GM12878 (cell line): ENCODE measurements around the gene AGBL4. TPM values are rescaled to one million over a fixed set of nuclear protein-coding genes. Genes with fewer than 3 reads are reported as not detected.

ENCODE experiments used
- ATAC-seq: fragments of 200-7000 bp; cut with Tn5 transposase; 3 replicates; pipeline ENCODE4 v1.9.1; 2020; ENCODE audit warnings: mild to moderate bottlenecking, moderate library complexity
- BruUV-seq: library from RNA; stranded (reverse); fragments of 400-500 nt; replicated peaks from 2 replicates; lab custom pipeline; 2021; lab: Mats Ljungman, UMichigan
- CTCF ChIA-PET: fragments of 300-600 bp; sonication (Branson Sonifier 250); formaldehyde crosslinking; extraction: SDS; loops from one replicate; lab custom pipeline; 2021; ENCODE audit warnings: inconsistent platforms; lab: Yijun Ruan, JAX
- POLR2A ChIA-PET: fragments of 350-600 bp; formaldehyde crosslinking; extraction: SDS; loops from one replicate; lab custom pipeline; 2021; ENCODE audit warnings: inconsistent platforms; lab: Charles Lee
- RAD21 ChIA-PET: fragments of 300-600 bp; sonication (Branson Sonifier 250); formaldehyde crosslinking; loops from one replicate; lab custom pipeline; 2023; ENCODE audit warnings: antibody characterized with exemption; ENCODE audit not compliant: unreplicated experiment; lab: Charles Lee
- SMC1A ChIA-PET: fragments of 300-600 bp; sonication (Branson Sonifier 250); formaldehyde crosslinking; loops from one replicate; lab custom pipeline; 2023; ENCODE audit not compliant: unreplicated experiment, uncharacterized antibody; lab: Charles Lee
- DNase-seq: peaks from one replicate; pipeline ENCODE4 v3.0.0-alpha.2; 2011; ENCODE audit warnings: low read depth, low spot score
- FAIRE-seq: peaks from 3 replicates; lab custom pipeline; 2011; peaks lifted over from hg19 to GRCh38; lab: Jason Lieb, UNC
- H2AFZ ChIP-seq: 2 replicates; pipeline ENCODE4 v1.6.0; 2011; ENCODE audit warnings: low read depth, low read length, control low read depth; ENCODE audit not compliant: control insufficient read depth
- H3K27ac ChIP-seq: 2 replicates; pipeline ENCODE4 v1.5.1; 2011; ENCODE audit warnings: control low read depth; ENCODE audit not compliant: control insufficient read depth, insufficient read depth
- H3K27me3 ChIP-seq, 2 experiments: replicated peaks in 1 of 2; 2 replicates each; pipeline versions ENCODE4 v1.6.0 to v1.6.1; 2011; ENCODE audit warnings: low read length in 1 of 2; ENCODE audit not compliant: control insufficient read depth in 2 of 2, insufficient read depth in 2 of 2
- H3K36me3 ChIP-seq, 2 experiments: 2 replicates each; pipeline ENCODE4 v1.5.1; 2011; ENCODE audit warnings: low read length in 1 of 2; ENCODE audit not compliant: control insufficient read depth in 2 of 2, insufficient read depth in 2 of 2
- H3K4me1 ChIP-seq: 2 replicates; pipeline ENCODE4 v1.6.1; 2011; ENCODE audit warnings: mild to moderate bottlenecking, low read length, moderate library complexity, mixed read lengths; ENCODE audit not compliant: control insufficient read depth, insufficient read depth
- H3K4me2 ChIP-seq: 2 replicates; pipeline ENCODE4 v1.6.0; 2011; ENCODE audit warnings: control low read depth; ENCODE audit not compliant: control insufficient read depth, insufficient read depth
- H3K4me3 ChIP-seq: fragments of 200-600 bp; sonication (generic); 2 replicates; pipeline ENCODE4 v1.5.1; 2016
- H3K79me2 ChIP-seq: 2 replicates; pipeline ENCODE4 v1.6.0; 2011; ENCODE audit warnings: low read length; ENCODE audit not compliant: control insufficient read depth, insufficient read depth
- H3K9ac ChIP-seq: 2 replicates; pipeline ENCODE4 v1.8.0; 2011; ENCODE audit warnings: low read length, control low read depth, mixed read lengths; ENCODE audit not compliant: control insufficient read depth, insufficient read depth
- H3K9me3 ChIP-seq: replicated peaks from 3 replicates; pipeline ENCODE4 v1.5.1; 2011; ENCODE audit warnings: mild to moderate bottlenecking, low read length; ENCODE audit not compliant: control insufficient read depth, insufficient read depth
- H4K20me1 ChIP-seq: 2 replicates; pipeline ENCODE4 v1.6.0; 2011; ENCODE audit not compliant: control insufficient read depth, insufficient read depth
- MTA2 ChIP-seq: fragments of 450-650 bp; IDR thresholded peaks from 2 replicates; pipeline ENCODE4 v1.6.1; 2016; ENCODE audit warnings: low read depth, mild to moderate bottlenecking, moderate library complexity
- NBN ChIP-seq: fragments of 450-650 bp; IDR thresholded peaks from 2 replicates; pipeline ENCODE4 v1.6.1; 2016
- NR2C2 ChIP-seq: IDR thresholded peaks from 2 replicates; pipeline ENCODE4 v1.6.1; 2011; ENCODE audit warnings: borderline replicate concordance, low read depth; ENCODE audit not compliant: control insufficient read depth, insufficient read length
- SPI1 ChIP-seq: IDR thresholded peaks from 2 replicates; pipeline ENCODE4 v1.6.1; 2011; ENCODE audit warnings: low read depth, mild to moderate bottlenecking, low read length, moderate library complexity, borderline replicate concordance; ENCODE audit not compliant: insufficient read depth
- SREBF1 ChIP-seq: IDR thresholded peaks from 2 replicates; pipeline ENCODE4 v1.6.1; 2012; ENCODE audit warnings: mild to moderate bottlenecking, low read length
- TBL1XR1 ChIP-seq: IDR thresholded peaks from 2 replicates; pipeline ENCODE4 v1.6.1; 2012; ENCODE audit warnings: low read depth, low read length, improper control_type of control experiment
- WGBS: methylation state at CpG from one replicate; pipeline ENCODE4 v1.1.6; 2016; ENCODE audit warnings: low lambda C conversion rate; ENCODE audit not compliant: insufficient replicate concordance, insufficient coverage; ENCODE audit errors: missing lambda C conversion rate; 5-methylcytosine and 5-hydroxymethylcytosine counted together
- in situ Hi-C: fragments of 300-500 bp; cut with MboI; formaldehyde crosslinking; loops from 9 replicates; pipeline ENCODE4 v1.14.3; 2018; ENCODE audit warnings: mixed read lengths
- intact Hi-C: fragments of 100-400 bp; cut with micrococcal nuclease; formaldehyde crosslinking; loops from one replicate; pipeline ENCODE4 v1.14.2; 2022; ENCODE audit not compliant: unreplicated experiment
- polyA plus RNA-seq, 11 experiments: library from polyadenylated mRNA; depleted of rRNA in 4 of 11; unstranded in 6 of 11; stranded (reverse) in 5 of 11; fragments of >200 nt; fragmentation: Nextera tagmentation in 4 of 11; fragmentation: Illumina TruSeq in 1 of 11; extraction: Ambion mirVana in 4 of 11; extraction: Trizol in 1 of 11; gene quantifications; 1 replicate in 1 of 11; 2 replicates in 10 of 11; pipeline versions ENCODE4 v1.2.1 to v1.2.3, GENCODE V29; 2011 to 2016; ENCODE audit warnings: inconsistent platforms in 2 of 11, missing spikeins in 2 of 11, low read depth in 1 of 11
- total RNA-seq, 4 experiments: library from RNA; depleted of rRNA in 3 of 4; stranded (reverse); fragments of >200 nt in 3 of 4; fragmentation: Illumina TruSeq in 1 of 4; extraction: Trizol in 1 of 4; gene quantifications; 2 replicates each; pipeline versions ENCODE4 v1.2.1 to v1.2.3, GENCODE V29; 2013 to 2021
- TF ChIP-seq, protein P1 (sequence below): IDR thresholded peaks from 2 replicates; pipeline ENCODE4 v1.6.1; 2012; ENCODE audit warnings: mild to moderate bottlenecking, low read depth, low read length
- TF ChIP-seq, protein P2 (sequence below): IDR thresholded peaks from 2 replicates; pipeline ENCODE4 v1.6.1; 2012; ENCODE audit warnings: low read depth, low read length, improper control_type of control experiment
- TF ChIP-seq, protein P3 (sequence below): fragments of 450-650 bp; IDR thresholded peaks from 2 replicates; pipeline ENCODE4 v1.6.1; 2017; ENCODE audit warnings: mild to moderate bottlenecking, low read depth, inconsistent platforms; ENCODE audit not compliant: poor library complexity, severe bottlenecking

AGBL4 gene
- total and polyA plus RNA-seq, 10 of the 15 experiments (the other 5 are each of a cell fraction or from before 2014, with no cell fraction given): 0.31 TPM; not detected in 9

DNA sequence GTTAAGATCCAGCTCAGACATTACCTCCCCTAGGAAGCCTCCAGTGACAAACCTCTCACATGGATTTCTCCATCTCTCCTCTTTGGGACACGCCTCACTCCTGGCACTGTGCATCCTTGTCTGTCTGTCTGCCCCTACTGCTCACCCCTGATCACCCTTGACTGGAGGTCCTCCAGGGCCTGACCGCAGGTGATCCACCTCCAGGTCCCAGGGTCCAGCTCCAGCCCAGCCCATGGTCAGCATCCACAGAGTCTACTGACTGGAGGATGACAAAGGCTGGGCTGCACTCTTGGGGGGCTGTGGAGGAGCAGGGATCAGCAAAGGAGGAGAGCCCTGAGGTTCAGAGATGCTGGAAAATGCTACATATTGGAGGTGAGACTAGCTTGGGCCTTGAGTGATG is 1312.8 kb downstream of the AGBL4 start (continued):
- no peak for TF ChIP-seq MTA2
- TF ChIP-seq, all 136 proteins: peak for 0

DNA sequence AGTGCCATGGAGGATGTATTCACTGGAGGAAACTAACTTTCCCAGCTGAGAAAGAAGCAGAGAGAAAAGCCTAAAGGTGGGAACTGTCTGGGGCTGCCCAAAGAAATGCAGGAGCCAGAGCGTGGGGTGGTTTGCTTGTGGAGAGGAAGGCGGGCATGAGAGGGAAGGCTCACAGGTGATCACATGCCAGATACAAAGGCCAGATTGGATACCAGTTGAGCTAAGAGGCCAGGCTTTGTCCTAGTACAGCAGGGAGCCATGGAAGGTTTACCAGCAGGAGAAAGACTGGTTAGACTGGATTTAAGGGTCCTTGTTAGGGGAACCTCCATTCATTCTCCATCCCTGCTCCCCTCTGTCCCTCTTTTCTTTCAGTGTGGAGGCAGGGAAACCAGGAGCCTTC is 1313.4 kb downstream of the AGBL4 start:
- Histone ChIP-seq H3K79me2 (no peaks in the 10 kb centered on the region), H2AFZ (no peak overlapping the region), H3K4me3 (no peak overlapping the region), H3K27ac (no peak overlapping the region), H4K20me1 (no peaks in the 10 kb centered on the region), H3K27me3 (no peaks in the 10 kb centered on the region; a peak in 2 of 4 replicates), H3K4me2 (no peak overlapping the region), H3K36me3 (no peaks in the 10 kb centered on the region), H3K9ac (no peak overlapping the region), H3K4me1 (no peaks in the 10 kb centered on the region), H3K9me3 (no peaks in the 10 kb centered on the region)
- in situ Hi-C loops: no loop called here
- no peak for ATAC-seq
- ChIA-PET POLR2A (no interaction called here), SMC1A (no interaction called here), RAD21 (no interaction called here), CTCF (no interaction called here)
- no peak for FAIRE-seq
- 58% methylated on average over 2 of the region's 2 CpGs for WGBS
- no TSS peak for BruUV-seq
- TF ChIP-seq NR2C2: no peak
- intact Hi-C loops: no loop called here
- DNase-seq: no peak

DNA sequence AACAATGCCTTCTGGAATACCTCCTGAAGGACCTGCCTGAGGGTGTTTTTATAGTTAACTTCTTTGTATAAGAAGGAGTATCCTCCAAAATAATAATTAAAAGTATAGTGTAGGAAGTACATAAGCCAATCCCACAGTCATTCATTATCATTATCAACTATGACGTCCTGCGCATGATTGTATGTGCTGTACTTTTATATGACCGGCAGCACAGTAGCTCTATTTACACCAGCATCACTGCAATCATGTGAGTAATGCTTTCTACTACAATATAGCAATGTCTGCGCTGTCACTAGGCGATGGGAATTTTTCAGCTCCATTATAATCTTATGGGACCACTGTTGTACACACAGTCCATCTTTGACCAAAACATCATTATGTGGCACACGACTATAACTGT is 1319.0 kb downstream of the AGBL4 start:
- DNase-seq: no peak
- Histone ChIP-seq H3K79me2 (no peaks in the 10 kb centered on the region), H3K4me2 (no peak overlapping the region), H3K36me3 (no peaks in the 10 kb centered on the region), H3K9ac (no peak overlapping the region), H3K9me3 (no peaks in the 10 kb centered on the region), H4K20me1 (no peaks in the 10 kb centered on the region), H3K27ac (no peak overlapping the region), H3K4me3 (no peak overlapping the region), H2AFZ (no peak overlapping the region), H3K4me1 (no peaks in the 10 kb centered on the region), H3K27me3 (no peaks in the 10 kb centered on the region; a peak in 1 of 4 replicates)
- no peak for FAIRE-seq
- intact Hi-C loops (no loop called here), in situ Hi-C loops (no loop called here)
- BruUV-seq: no TSS peak
- ChIA-PET CTCF (interaction anchor here (0.7 to 1.4 kb wide), 3 partner anchors 10 to 166 kb away, joined by 4 read pairs; no protein-coding TSS in a partner anchor), RAD21 (no interaction called here), POLR2A (no interaction called here), SMC1A (interaction anchor here (1.9 kb wide), 1 partner anchor 27 kb away, joined by 4 read pairs; no protein-coding TSS in a partner anchor)
- ATAC-seq: no peak
- 57% methylated on average over 6 of the region's 6 CpGs for WGBS
- TF ChIP-seq TBL1XR1 (no peak), NBN (no peak), SPI1 (no peak), SREBF1 (no peak)
- TF ChIP-seq, protein P1, sequence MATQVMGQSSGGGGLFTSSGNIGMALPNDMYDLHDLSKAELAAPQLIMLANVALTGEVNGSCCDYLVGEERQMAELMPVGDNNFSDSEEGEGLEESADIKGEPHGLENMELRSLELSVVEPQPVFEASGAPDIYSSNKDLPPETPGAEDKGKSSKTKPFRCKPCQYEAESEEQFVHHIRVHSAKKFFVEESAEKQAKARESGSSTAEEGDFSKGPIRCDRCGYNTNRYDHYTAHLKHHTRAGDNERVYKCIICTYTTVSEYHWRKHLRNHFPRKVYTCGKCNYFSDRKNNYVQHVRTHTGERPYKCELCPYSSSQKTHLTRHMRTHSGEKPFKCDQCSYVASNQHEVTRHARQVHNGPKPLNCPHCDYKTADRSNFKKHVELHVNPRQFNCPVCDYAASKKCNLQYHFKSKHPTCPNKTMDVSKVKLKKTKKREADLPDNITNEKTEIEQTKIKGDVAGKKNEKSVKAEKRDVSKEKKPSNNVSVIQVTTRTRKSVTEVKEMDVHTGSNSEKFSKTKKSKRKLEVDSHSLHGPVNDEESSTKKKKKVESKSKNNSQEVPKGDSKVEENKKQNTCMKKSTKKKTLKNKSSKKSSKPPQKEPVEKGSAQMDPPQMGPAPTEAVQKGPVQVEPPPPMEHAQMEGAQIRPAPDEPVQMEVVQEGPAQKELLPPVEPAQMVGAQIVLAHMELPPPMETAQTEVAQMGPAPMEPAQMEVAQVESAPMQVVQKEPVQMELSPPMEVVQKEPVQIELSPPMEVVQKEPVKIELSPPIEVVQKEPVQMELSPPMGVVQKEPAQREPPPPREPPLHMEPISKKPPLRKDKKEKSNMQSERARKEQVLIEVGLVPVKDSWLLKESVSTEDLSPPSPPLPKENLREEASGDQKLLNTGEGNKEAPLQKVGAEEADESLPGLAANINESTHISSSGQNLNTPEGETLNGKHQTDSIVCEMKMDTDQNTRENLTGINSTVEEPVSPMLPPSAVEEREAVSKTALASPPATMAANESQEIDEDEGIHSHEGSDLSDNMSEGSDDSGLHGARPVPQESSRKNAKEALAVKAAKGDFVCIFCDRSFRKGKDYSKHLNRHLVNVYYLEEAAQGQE: no peak
- TF ChIP-seq, protein P2, sequence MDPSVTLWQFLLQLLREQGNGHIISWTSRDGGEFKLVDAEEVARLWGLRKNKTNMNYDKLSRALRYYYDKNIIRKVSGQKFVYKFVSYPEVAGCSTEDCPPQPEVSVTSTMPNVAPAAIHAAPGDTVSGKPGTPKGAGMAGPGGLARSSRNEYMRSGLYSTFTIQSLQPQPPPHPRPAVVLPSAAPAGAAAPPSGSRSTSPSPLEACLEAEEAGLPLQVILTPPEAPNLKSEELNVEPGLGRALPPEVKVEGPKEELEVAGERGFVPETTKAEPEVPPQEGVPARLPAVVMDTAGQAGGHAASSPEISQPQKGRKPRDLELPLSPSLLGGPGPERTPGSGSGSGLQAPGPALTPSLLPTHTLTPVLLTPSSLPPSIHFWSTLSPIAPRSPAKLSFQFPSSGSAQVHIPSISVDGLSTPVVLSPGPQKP: no peak
- TF ChIP-seq, protein P3, sequence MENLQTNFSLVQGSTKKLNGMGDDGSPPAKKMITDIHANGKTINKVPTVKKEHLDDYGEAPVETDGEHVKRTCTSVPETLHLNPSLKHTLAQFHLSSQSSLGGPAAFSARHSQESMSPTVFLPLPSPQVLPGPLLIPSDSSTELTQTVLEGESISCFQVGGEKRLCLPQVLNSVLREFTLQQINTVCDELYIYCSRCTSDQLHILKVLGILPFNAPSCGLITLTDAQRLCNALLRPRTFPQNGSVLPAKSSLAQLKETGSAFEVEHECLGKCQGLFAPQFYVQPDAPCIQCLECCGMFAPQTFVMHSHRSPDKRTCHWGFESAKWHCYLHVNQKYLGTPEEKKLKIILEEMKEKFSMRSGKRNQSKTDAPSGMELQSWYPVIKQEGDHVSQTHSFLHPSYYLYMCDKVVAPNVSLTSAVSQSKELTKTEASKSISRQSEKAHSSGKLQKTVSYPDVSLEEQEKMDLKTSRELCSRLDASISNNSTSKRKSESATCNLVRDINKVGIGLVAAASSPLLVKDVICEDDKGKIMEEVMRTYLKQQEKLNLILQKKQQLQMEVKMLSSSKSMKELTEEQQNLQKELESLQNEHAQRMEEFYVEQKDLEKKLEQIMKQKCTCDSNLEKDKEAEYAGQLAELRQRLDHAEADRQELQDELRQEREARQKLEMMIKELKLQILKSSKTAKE: no peak
